ENCODE data around the gene NXPE4. TPM values are rescaled to one million over a fixed set of nuclear protein-coding genes. Genes with fewer than 3 reads are reported as not detected.
"Not testable (repeated sequence)": the region's sequence is repeated elsewhere in the genome, so short reads cannot be mapped to it uniquely, and the experiment has no call there.

Gene NXPE4
- total RNA-seq, 1 experiment from 2014 or later: not detected

- H3K9ac ChIP-seq (ENCODE audit: low read length); H3K79me2 ChIP-seq (ENCODE audit: low read length); H3K9me2 ChIP-seq (replicated peaks; ENCODE audit: insufficient read depth, low read length); H3K4me3 ChIP-seq (ENCODE audit: low read length); H4K20me1 ChIP-seq (ENCODE audit: insufficient read depth, low read depth, low read length); DNase-seq; H2AFZ ChIP-seq (ENCODE audit: low read length); H3K36me3 ChIP-seq (ENCODE audit: insufficient read depth, low read length); H3K4me2 ChIP-seq (ENCODE audit: low read depth, low read length, poor library complexity, severe bottlenecking); H3K27ac ChIP-seq (ENCODE audit: low read length); H3K27me3 ChIP-seq (ENCODE audit: low read length); H3K9me3 ChIP-seq (ENCODE audit: low read length); H3K4me1 ChIP-seq (ENCODE audit: low read length): not testable (repeated sequence)
Measured at GRCh38 chr11:114606802-114607075, 11.2 kb upstream of the NXPE4 start.

DNA sequence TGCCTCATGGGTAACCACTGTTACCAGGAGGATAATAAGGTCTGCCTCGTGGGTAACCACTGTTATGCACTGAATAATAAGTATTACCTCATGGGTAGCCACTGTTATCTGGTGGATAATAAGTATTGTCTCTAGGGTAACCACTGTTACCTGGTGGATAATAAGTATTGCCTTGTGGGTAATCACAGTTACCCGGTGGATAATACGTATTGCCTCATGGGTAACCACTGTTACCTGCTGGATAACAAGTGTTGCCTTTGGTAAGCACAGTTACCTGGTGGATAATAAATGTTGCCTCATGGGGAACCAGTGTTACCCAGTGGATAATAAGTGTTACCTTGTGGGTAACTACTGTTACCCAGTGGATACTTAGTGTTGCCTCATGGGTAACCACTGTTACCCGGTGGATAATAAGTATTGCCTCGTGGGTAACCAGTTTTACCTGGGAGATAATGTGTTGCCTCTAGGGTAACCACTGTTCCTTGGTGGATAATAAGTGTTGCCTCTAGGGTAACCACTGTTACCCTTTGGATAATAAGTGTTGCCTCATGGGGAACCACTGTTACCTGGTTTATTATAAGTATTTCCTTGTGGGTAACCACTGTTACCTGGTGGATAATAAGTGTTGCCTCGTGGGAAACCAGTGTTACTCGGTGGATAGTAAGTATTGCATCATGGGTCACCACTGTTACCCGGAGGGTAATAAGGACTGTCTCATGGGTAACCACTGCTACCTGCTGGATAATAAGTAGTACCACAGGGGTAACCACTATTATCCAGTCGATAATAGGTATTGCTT is 10.6 kb upstream of the NXPE4 start:
- Histone ChIP-seq H3K27ac (ENCODE audit: low read length) (no peak overlapping the region), H2AFZ (ENCODE audit: low read length) (no peak overlapping the region), H3K9ac (ENCODE audit: low read length) (no peak overlapping the region), H3K4me3 (ENCODE audit: low read length) (no peak overlapping the region), H3K4me1 (ENCODE audit: low read length) (no peaks in the 10 kb centered on the region), H4K20me1 (ENCODE audit: insufficient read depth, low read depth, low read length) (no peaks in the 10 kb centered on the region), H3K36me3 (ENCODE audit: insufficient read depth, low read length) (no peaks in the 10 kb centered on the region), H3K9me2 (replicated peaks; ENCODE audit: insufficient read depth, low read length) (no peaks in the 10 kb centered on the region), H3K4me2 (ENCODE audit: low read depth, low read length, poor library complexity, severe bottlenecking) (no peak overlapping the region), H3K79me2 (ENCODE audit: low read length) (no peaks in the 10 kb centered on the region), H3K9me3 (ENCODE audit: low read length) (no peaks in the 10 kb centered on the region; the same call in 1 of the 2 replicates), H3K27me3 (ENCODE audit: low read length) (no peaks in the 10 kb centered on the region)
- DNase-seq: no peak

GRCh38 chr11:114605370-114605769 is 9.8 kb upstream of the NXPE4 start:
- Histone ChIP-seq H3K4me1 (ENCODE audit: low read length) (no peaks in the 10 kb centered on the region), H3K27me3 (ENCODE audit: low read length) (no peaks in the 10 kb centered on the region), H3K9ac (ENCODE audit: low read length) (no peak overlapping the region), H3K79me2 (ENCODE audit: low read length) (no peaks in the 10 kb centered on the region), H4K20me1 (ENCODE audit: insufficient read depth, low read depth, low read length) (no peaks in the 10 kb centered on the region), H3K4me3 (ENCODE audit: low read length) (no peak overlapping the region), H3K9me3 (ENCODE audit: low read length) (no peaks in the 10 kb centered on the region), H2AFZ (ENCODE audit: low read length) (no peak overlapping the region), H3K9me2 (replicated peaks; ENCODE audit: insufficient read depth, low read length) (no peaks in the 10 kb centered on the region), H3K27ac (ENCODE audit: low read length) (no peak overlapping the region), H3K4me2 (ENCODE audit: low read depth, low read length, poor library complexity, severe bottlenecking) (no peak overlapping the region), H3K36me3 (ENCODE audit: insufficient read depth, low read length) (no peaks in the 10 kb centered on the region)
- DNase-seq: no peak

GRCh38 chr11:114604886-114605285 is 9.3 kb upstream of the NXPE4 start:
- Histone ChIP-seq H3K9me3 (ENCODE audit: low read length) (no peaks in the 10 kb centered on the region), H3K27me3 (ENCODE audit: low read length) (no peaks in the 10 kb centered on the region), H4K20me1 (ENCODE audit: insufficient read depth, low read depth, low read length) (no peaks in the 10 kb centered on the region), H3K9ac (ENCODE audit: low read length) (no peak overlapping the region), H3K4me2 (ENCODE audit: low read depth, low read length, poor library complexity, severe bottlenecking) (no peak overlapping the region), H3K9me2 (replicated peaks; ENCODE audit: insufficient read depth, low read length) (no peaks in the 10 kb centered on the region), H2AFZ (ENCODE audit: low read length) (no peak overlapping the region), H3K36me3 (ENCODE audit: insufficient read depth, low read length) (no peaks in the 10 kb centered on the region), H3K4me1 (ENCODE audit: low read length) (no peaks in the 10 kb centered on the region), H3K79me2 (ENCODE audit: low read length) (no peaks in the 10 kb centered on the region), H3K4me3 (ENCODE audit: low read length) (no peak overlapping the region), H3K27ac (ENCODE audit: low read length) (no peak overlapping the region)
- DNase-seq: no peak

DNA sequence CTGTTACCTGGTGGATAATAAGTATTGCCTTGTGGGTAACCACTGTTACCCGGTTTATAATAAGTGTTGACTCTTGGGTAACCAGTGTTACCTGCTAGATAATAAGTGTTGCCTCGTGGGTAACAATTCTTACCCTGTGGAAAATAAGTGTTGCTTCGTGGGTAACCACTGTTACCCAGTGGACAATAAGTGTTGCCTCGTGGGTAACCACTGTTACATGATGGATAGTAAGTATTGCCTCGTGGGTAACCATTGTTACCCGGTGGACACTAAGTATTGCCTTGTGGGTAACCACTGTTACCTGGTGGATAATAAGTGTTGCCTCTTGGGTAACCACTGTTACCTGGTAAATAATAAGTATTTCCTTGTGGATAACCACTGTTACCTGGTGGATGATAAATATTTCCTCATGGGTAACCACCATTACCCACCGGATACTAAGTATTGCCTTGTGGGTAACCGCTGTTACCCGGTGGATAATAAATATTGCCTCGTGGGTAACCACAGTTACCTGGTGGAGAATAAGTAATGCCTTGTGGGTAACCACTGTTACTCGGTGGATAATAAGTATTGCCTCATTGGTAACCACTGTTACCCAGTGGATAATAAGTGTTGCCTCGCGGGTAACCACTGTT is 8.7 kb upstream of the NXPE4 start:
- H3K36me3 ChIP-seq (ENCODE audit: insufficient read depth, low read length): no peaks in the 10 kb centered on the region
- H3K79me2 ChIP-seq (ENCODE audit: low read length): no peaks in the 10 kb centered on the region
- no peak overlapping the region for H2AFZ ChIP-seq (ENCODE audit: low read length)
- no peak overlapping the region for H3K4me2 ChIP-seq (ENCODE audit: low read depth, low read length, poor library complexity, severe bottlenecking)
- no peaks in the 10 kb centered on the region for H3K9me2 ChIP-seq (replicated peaks; ENCODE audit: insufficient read depth, low read length)
- no peaks in the 10 kb centered on the region for H4K20me1 ChIP-seq (ENCODE audit: insufficient read depth, low read depth, low read length)
- H3K4me3 ChIP-seq (ENCODE audit: low read length): no peak overlapping the region
- no peak overlapping the region for H3K27ac ChIP-seq (ENCODE audit: low read length)
- H3K4me1 ChIP-seq (ENCODE audit: low read length): no peaks in the 10 kb centered on the region
- no peak overlapping the region for H3K9ac ChIP-seq (ENCODE audit: low read length)
- H3K27me3 ChIP-seq (ENCODE audit: low read length): no peaks in the 10 kb centered on the region
- DNase-seq: no peak
- no peaks in the 10 kb centered on the region for H3K9me3 ChIP-seq (ENCODE audit: low read length)

GRCh38 chr11:114603151-114603550 is 7.6 kb upstream of the NXPE4 start:
- H2AFZ ChIP-seq (ENCODE audit: low read length); H3K36me3 ChIP-seq (ENCODE audit: insufficient read depth, low read length); H3K4me1 ChIP-seq (ENCODE audit: low read length); H4K20me1 ChIP-seq (ENCODE audit: insufficient read depth, low read depth, low read length); H3K27me3 ChIP-seq (ENCODE audit: low read length); H3K79me2 ChIP-seq (ENCODE audit: low read length); H3K9me3 ChIP-seq (ENCODE audit: low read length); DNase-seq; H3K27ac ChIP-seq (ENCODE audit: low read length); H3K4me3 ChIP-seq (ENCODE audit: low read length); H3K9me2 ChIP-seq (replicated peaks; ENCODE audit: insufficient read depth, low read length); H3K9ac ChIP-seq (ENCODE audit: low read length); H3K4me2 ChIP-seq (ENCODE audit: low read depth, low read length, poor library complexity, severe bottlenecking): not testable (repeated sequence)

GRCh38 chr11:114598461-114598860 is 2.9 kb upstream of the NXPE4 start:
- H3K79me2 ChIP-seq (ENCODE audit: low read length): no peaks in the 10 kb centered on the region
- H3K4me2 ChIP-seq (ENCODE audit: low read depth, low read length, poor library complexity, severe bottlenecking): no peak overlapping the region
- H3K27me3 ChIP-seq (ENCODE audit: low read length): no peaks in the 10 kb centered on the region
- H4K20me1 ChIP-seq (ENCODE audit: insufficient read depth, low read depth, low read length): no peaks in the 10 kb centered on the region
- no peaks in the 10 kb centered on the region for H3K9me2 ChIP-seq (replicated peaks; ENCODE audit: insufficient read depth, low read length)
- H3K9ac ChIP-seq (ENCODE audit: low read length): no peak overlapping the region
- H2AFZ ChIP-seq (ENCODE audit: low read length): no peak overlapping the region
- no peak for DNase-seq
- no peaks in the 10 kb centered on the region for H3K36me3 ChIP-seq (ENCODE audit: insufficient read depth, low read length)
- H3K4me1 ChIP-seq (ENCODE audit: low read length): no peaks in the 10 kb centered on the region
- H3K9me3 ChIP-seq (ENCODE audit: low read length): no peaks in the 10 kb centered on the region
- no peak overlapping the region for H3K4me3 ChIP-seq (ENCODE audit: low read length)
- H3K27ac ChIP-seq (ENCODE audit: low read length): no peak overlapping the region

- H2AFZ ChIP-seq (ENCODE audit: low read length): no peak overlapping the region
- no peaks in the 10 kb centered on the region for H3K9me3 ChIP-seq (ENCODE audit: low read length)
- DNase-seq: no peak
- no peak overlapping the region for H3K4me3 ChIP-seq (ENCODE audit: low read length)
- H3K27me3 ChIP-seq (ENCODE audit: low read length): no peaks in the 10 kb centered on the region
- no peaks in the 10 kb centered on the region for H3K4me1 ChIP-seq (ENCODE audit: low read length)
- H3K79me2 ChIP-seq (ENCODE audit: low read length): no peaks in the 10 kb centered on the region
- H3K4me2 ChIP-seq (ENCODE audit: low read depth, low read length, poor library complexity, severe bottlenecking): no peak overlapping the region
- no peak overlapping the region for H3K9ac ChIP-seq (ENCODE audit: low read length)
- H3K36me3 ChIP-seq (ENCODE audit: insufficient read depth, low read length): no peaks in the 10 kb centered on the region
- H4K20me1 ChIP-seq (ENCODE audit: insufficient read depth, low read depth, low read length): no peaks in the 10 kb centered on the region
- H3K27ac ChIP-seq (ENCODE audit: low read length): no peak overlapping the region
- H3K9me2 ChIP-seq (replicated peaks; ENCODE audit: insufficient read depth, low read length): no peaks in the 10 kb centered on the region
Measured at GRCh38 chr11:114596175-114596919, 761 bp upstream of the NXPE4 start.
